HG02610 (cell line): ENCODE results near the gene SRP72.
A peak's percentile ranks its signal among the peaks of the same experiment; 100 is the strongest.
"Not testable (repeated sequence)": the region's sequence is repeated elsewhere in the genome, so short reads cannot be mapped to it uniquely, and the experiment has no call there.

ENCODE experiments used
- ATAC-seq: cut with Tn5 transposase; IDR thresholded peaks from one replicate; pipeline ENCODE4 v1.9.1; 2021; ENCODE audit warnings: mild to moderate bottlenecking, moderate library complexity; ENCODE audit not compliant: unreplicated experiment

Gene SRP72

GRCh38 chr4:56467284-56468096 is at the start of gene SRP72:
Gene SRP72, plus strand, starts transcription at chr4:56467617. Its CDS starts 19 bp downstream, at chr4:56467636.
- ATAC-seq: peak; percentile 90

- ATAC-seq: no peak
Measured at GRCh38 chr4:56424176-56424575, 43.2 kb upstream of the SRP72 start.

GRCh38 chr4:56424697-56425514 is 42.5 kb upstream of the SRP72 start:
- ATAC-seq: no peak

GRCh38 chr4:56425518-56425917 is 41.9 kb upstream of the SRP72 start:
- no peak for ATAC-seq

GRCh38 chr4:56426273-56426672 is 41.1 kb upstream of the SRP72 start:
- ATAC-seq: no peak

- no peak for ATAC-seq
Measured at GRCh38 chr4:56427179-56427578, 40.2 kb upstream of the SRP72 start.

- ATAC-seq: no peak
Measured at GRCh38 chr4:56430203-56430602, 37.2 kb upstream of the SRP72 start.

- ATAC-seq: no peak
Measured at GRCh38 chr4:56433280-56433679, 34.1 kb upstream of the SRP72 start.

GRCh38 chr4:56434599-56435139 is 32.7 kb upstream of the SRP72 start:
- ATAC-seq: peak; percentile 13

GRCh38 chr4:56435140-56435926 is 32.1 kb upstream of the SRP72 start, which contains the start of gene PPAT:
Gene PPAT, minus strand, starts transcription at chr4:56435615. Its CDS starts 138 bp downstream, at chr4:56435477.
- peak; percentile 80 for ATAC-seq

GRCh38 chr4:56438766-56439165 is 28.7 kb upstream of the SRP72 start:
- ATAC-seq: no peak

GRCh38 chr4:56440983-56441382 is 26.4 kb upstream of the SRP72 start:
- no peak for ATAC-seq

- no peak for ATAC-seq
Measured at GRCh38 chr4:56444719-56445118, 22.7 kb upstream of the SRP72 start.

GRCh38 chr4:56445699-56446098 is 21.7 kb upstream of the SRP72 start:
- ATAC-seq: no peak

GRCh38 chr4:56448301-56448700 is 19.1 kb upstream of the SRP72 start:
- no peak for ATAC-seq

GRCh38 chr4:56449475-56449874 is 17.9 kb upstream of the SRP72 start:
- ATAC-seq: not testable (repeated sequence)

GRCh38 chr4:56450342-56450741 is 17.1 kb upstream of the SRP72 start:
- no peak for ATAC-seq

- no peak for ATAC-seq
Measured at GRCh38 chr4:56460085-56460484, 7.3 kb upstream of the SRP72 start.

- no peak for ATAC-seq
Measured at GRCh38 chr4:56462157-56462556, 5.3 kb upstream of the SRP72 start.

- no peak for ATAC-seq
Measured at GRCh38 chr4:56463711-56464110, 3.7 kb upstream of the SRP72 start.

- no peak for ATAC-seq
Measured at GRCh38 chr4:56464581-56464980, 2.8 kb upstream of the SRP72 start.
